K562 (cell line): Measurements from ENCODE around the gene F2RL1. TPM values are rescaled to one million over a fixed set of nuclear protein-coding genes. Genes with fewer than 3 reads are reported as not detected.

ENCODE experiments used
- ATF6 ChIP-seq: sonication (generic); formaldehyde crosslinking; IDR thresholded peaks from 2 replicates; pipeline ENCODE4 v1.4.0; 2020; ENCODE audit warnings: mild to moderate bottlenecking, missing genetic modification reagents
- CHD4 ChIP-seq: fragments of 200-600 bp; sonication (generic); IDR thresholded peaks from 3 replicates; pipeline ENCODE4 v1.6.1; 2012; ENCODE audit warnings: low read depth, mild to moderate bottlenecking, mixed read lengths, low read length, inconsistent platforms; ENCODE audit not compliant: insufficient read depth, insufficient replicate concordance, poor library complexity, severe bottlenecking
- ESRRB ChIP-seq: fragments of 250-450 bp; sonication (Bioruptor Pico); IDR thresholded peaks from 2 replicates; pipeline ENCODE4 v1.5.0; 2020; ENCODE audit warnings: mild to moderate bottlenecking, moderate library complexity, borderline replicate concordance
- HNRNPL ChIP-seq: fragments of 200-400 bp; formaldehyde crosslinking; IDR thresholded peaks from 2 replicates; pipeline ENCODE4 v1.6.1; 2017; ENCODE audit warnings: low read depth, mild to moderate bottlenecking, low read length
- HOMEZ ChIP-seq: fragments of 250-450 bp; sonication (Bioruptor Pico); IDR thresholded peaks from 2 replicates; pipeline ENCODE4 v1.4.0; 2020; ENCODE audit warnings: mild to moderate bottlenecking, moderate library complexity
- LARP7 ChIP-seq: fragments of 450-650 bp; IDR thresholded peaks from 2 replicates; pipeline ENCODE4 v1.6.1; 2016
- MEF2D ChIP-seq: conservative IDR thresholded peaks from 2 replicates; pipeline ENCODE4 v1.6.1; 2016; ENCODE audit warnings: low read depth, missing genetic modification characterization, missing compliant biosample characterization
- NFXL1 ChIP-seq: fragments of 450-650 bp; formaldehyde crosslinking; IDR thresholded peaks from 2 replicates; pipeline ENCODE4 v1.4.0; 2021; ENCODE audit warnings: mild to moderate bottlenecking
- PHF20 ChIP-seq: fragments of 450-650 bp; IDR thresholded peaks from 2 replicates; pipeline ENCODE4 v1.6.1; 2018; ENCODE audit not compliant: partially characterized antibody
- RBM14 ChIP-seq: fragments of 200-400 bp; formaldehyde crosslinking; IDR thresholded peaks from 2 replicates; pipeline ENCODE4 v1.6.1; 2018; ENCODE audit warnings: low read depth, mild to moderate bottlenecking, low read length, moderate library complexity, borderline replicate concordance; ENCODE audit not compliant: insufficient read depth
- ZBTB5 ChIP-seq: fragments of 450-650 bp; IDR thresholded peaks from 2 replicates; pipeline ENCODE4 v1.6.1; 2017; ENCODE audit warnings: antibody characterized with exemption
- polyA plus RNA-seq, 8 experiments: library from polyadenylated mRNA; depleted of rRNA in 4 of 8; stranded (reverse) in 5 of 8; unstranded in 3 of 8; fragments of >200 nt; fragmentation: Nextera tagmentation in 2 of 8; fragmentation: Illumina TruSeq in 1 of 8; extraction: Ambion mirVana in 2 of 8; extraction: Trizol in 1 of 8; gene quantifications; 2 replicates each; pipeline versions ENCODE4 v1.2.1 to v1.2.3, GENCODE V29; 2011 to 2014; ENCODE audit warnings: inconsistent platforms in 1 of 8, missing spikeins in 1 of 8
- total RNA-seq, 7 experiments: library from RNA; depleted of rRNA in 6 of 7; stranded (reverse); fragments of >200 nt in 6 of 7; fragmentation: Illumina TruSeq in 2 of 7; extraction: Trizol in 2 of 7; gene quantifications; 2 replicates each; pipeline versions ENCODE4 v1.2.1 to v1.2.3, GENCODE V29; 2011 to 2021; ENCODE audit warnings: low replicate concordance in 1 of 7

The F2RL1 gene
- total and polyA plus RNA-seq, 9 of the 15 experiments (the other 6 are each of a cell fraction or from before 2014, with no cell fraction given) = 0.03 to 0.50 (median 0.27) TPM; not detected in 6

- TF ChIP-seq HNRNPL (no peak), ESRRB (no peak), HOMEZ (no peak), PHF20 (peak; percentile 28), CHD4 (no peak), NFXL1 (no peak), ZBTB5 (0 out of 2 replicates have a peak, but pooled peaks have one; percentile 1), MEF2D (tag) (peak; percentile 27; the same call in 1 of the 2 replicates), RBM14 (no peak), LARP7 (no peak), ATF6 (CRISPR knock-in tag) (no peak)
Measured at GRCh38 chr5:76849419-76850291, 30.8 kb downstream of the F2RL1 start, which contains the start of gene S100Z (continued).
